Bronchial epithelial cell (primary cell): Measurements from ENCODE around the gene PRRT1B. TPM values are rescaled to one million over a fixed set of nuclear protein-coding genes. Genes with fewer than 3 reads are reported as not detected.
"Not testable (repeated sequence)": the region's sequence is repeated elsewhere in the genome, so short reads cannot be mapped to it uniquely, and the experiment has no call there.

Experiments used
- DNase-seq: peaks from one replicate; pipeline ENCODE4 v3.0.0-alpha.2; 2010; ENCODE audit warnings: low read depth
- FAIRE-seq: peaks from 2 replicates; lab custom pipeline; 2011; peaks lifted over from hg19 to GRCh38; lab: Jason Lieb, UNC
- H3K27me3 ChIP-seq: 2 replicates; pipeline ENCODE4 v1.5.1; 2011; ENCODE audit warnings: low read length; ENCODE audit not compliant: control insufficient read depth, insufficient read depth
- H3K36me3 ChIP-seq: 2 replicates; pipeline ENCODE4 v1.5.1; 2011; ENCODE audit warnings: low read length; ENCODE audit not compliant: control insufficient read depth, insufficient read depth
- H3K4me3 ChIP-seq: 2 replicates; pipeline ENCODE4 v1.5.1; 2011; ENCODE audit warnings: mild to moderate bottlenecking, low read depth, low read length, control low read depth
- CTCF ChIP-seq: IDR thresholded peaks from 2 replicates; pipeline ENCODE4 v1.5.1; 2011; ENCODE audit warnings: mild to moderate bottlenecking, moderate library complexity, low read length, control low read depth, inconsistent platforms; ENCODE audit not compliant: insufficient read depth, severe bottlenecking
- total RNA-seq: library from RNA; depleted of rRNA; stranded (reverse); fragments of >200 nt; gene quantifications from 2 replicates; pipeline ENCODE4 v1.2.1, GENCODE V29; 2014

Gene PRRT1B
- total RNA-seq, 1 donor from 2014 or later: not detected

GRCh38 chr9:131539223-131539923, 6.0 kb upstream of the PRRT1B start:
- no peak overlapping the region for H3K4me3 ChIP-seq
- TF ChIP-seq CTCF: no peak
- H3K36me3 ChIP-seq: no peaks in the 10 kb centered on the region
- H3K27me3 ChIP-seq: no peaks in the 10 kb centered on the region
- no peak for FAIRE-seq
- no peak for DNase-seq

GRCh38 chr9:131543141-131543540, 2.2 kb upstream of the PRRT1B start:
- peaks cover 19% of the 10 kb centered on the region for H3K27me3 ChIP-seq
- no peak overlapping the region for H3K4me3 ChIP-seq
- TF ChIP-seq CTCF: no peak
- no peaks in the 10 kb centered on the region for H3K36me3 ChIP-seq
- DNase-seq (no peak), FAIRE-seq (no peak)

GRCh38 chr9:131545786-131546335, 538 bp downstream of the PRRT1B start:
- Histone ChIP-seq H3K4me3 (no peak overlapping the region), H3K27me3 (peaks cover 19% of the 10 kb centered on the region), H3K36me3 (no peaks in the 10 kb centered on the region)
- DNase-seq: no peak
- no peak for TF ChIP-seq CTCF
- FAIRE-seq: no peak

- no peak for FAIRE-seq
- Histone ChIP-seq H3K36me3 (no peaks in the 10 kb centered on the region), H3K4me3 (no peak overlapping the region), H3K27me3 (peaks cover 19% of the 10 kb centered on the region)
- no peak for TF ChIP-seq CTCF
- no peak for DNase-seq
Measured at GRCh38 chr9:131546336-131547084, 1.2 kb downstream of the PRRT1B start.

GRCh38 chr9:131549186-131549585, 3.9 kb downstream of the PRRT1B start:
- not testable (repeated sequence) for H3K36me3 ChIP-seq, FAIRE-seq

GRCh38 chr9:131550465-131550864, 5.1 kb downstream of the PRRT1B start:
- not testable (repeated sequence) for DNase-seq, FAIRE-seq
- peaks cover 14% of the 10 kb centered on the region for H3K27me3 ChIP-seq

More at GRCh38 chr9:131549186-131549585, 3.9 kb downstream of the PRRT1B start:
- not testable (repeated sequence) for H3K4me3 ChIP-seq, DNase-seq
- H3K27me3 ChIP-seq: peaks cover 19% of the 10 kb centered on the region

More at GRCh38 chr9:131550465-131550864, 5.1 kb downstream of the PRRT1B start:
- not testable (repeated sequence) for H3K36me3 ChIP-seq, H3K4me3 ChIP-seq
